Body of pancreas (tissue), 4 donors: ENCODE results near the gene CAST.

Experiments
- POLR2A ChIP-seq, 3 donors: fragments of 450-650 bp; IDR thresholded peaks; one replicate each; pipeline ENCODE4 v1.6.1; 2016; ENCODE audit warnings: antibody characterized with exemption in 3 of 3, mild to moderate bottlenecking in 2 of 3
- TF ChIP-seq, protein P1 (sequence below), 7 experiments: fragments of 450-650 bp in 4 of 7; fragments of 200-600 bp in 3 of 7; sonication (generic) in 3 of 7; IDR thresholded peaks; one replicate each; pipeline ENCODE4 v1.5.1; 2016 to 2019; ENCODE audit warnings: antibody characterized with exemption in 7 of 7

DNA sequence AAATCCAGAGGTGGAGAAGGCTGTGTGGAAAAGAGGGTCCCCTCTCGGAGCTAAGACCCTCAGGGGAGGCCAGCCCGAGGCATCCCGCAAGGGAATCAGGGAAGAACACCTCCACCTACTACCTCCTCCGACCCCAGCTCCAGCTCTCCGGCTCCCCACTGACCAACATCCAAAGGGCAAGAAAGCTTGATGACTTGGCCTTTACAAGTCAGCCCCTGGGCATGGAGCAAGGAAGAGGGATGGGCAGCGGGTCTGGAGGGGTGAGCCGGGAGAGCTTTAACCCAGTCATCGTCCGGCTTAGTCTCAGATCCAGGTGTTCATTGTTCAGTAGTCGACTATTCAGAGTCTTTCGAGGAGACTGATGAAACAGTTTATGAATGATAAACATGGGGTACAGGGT, 113.5 kb downstream of the CAST start:
- TF ChIP-seq, protein P1, sequence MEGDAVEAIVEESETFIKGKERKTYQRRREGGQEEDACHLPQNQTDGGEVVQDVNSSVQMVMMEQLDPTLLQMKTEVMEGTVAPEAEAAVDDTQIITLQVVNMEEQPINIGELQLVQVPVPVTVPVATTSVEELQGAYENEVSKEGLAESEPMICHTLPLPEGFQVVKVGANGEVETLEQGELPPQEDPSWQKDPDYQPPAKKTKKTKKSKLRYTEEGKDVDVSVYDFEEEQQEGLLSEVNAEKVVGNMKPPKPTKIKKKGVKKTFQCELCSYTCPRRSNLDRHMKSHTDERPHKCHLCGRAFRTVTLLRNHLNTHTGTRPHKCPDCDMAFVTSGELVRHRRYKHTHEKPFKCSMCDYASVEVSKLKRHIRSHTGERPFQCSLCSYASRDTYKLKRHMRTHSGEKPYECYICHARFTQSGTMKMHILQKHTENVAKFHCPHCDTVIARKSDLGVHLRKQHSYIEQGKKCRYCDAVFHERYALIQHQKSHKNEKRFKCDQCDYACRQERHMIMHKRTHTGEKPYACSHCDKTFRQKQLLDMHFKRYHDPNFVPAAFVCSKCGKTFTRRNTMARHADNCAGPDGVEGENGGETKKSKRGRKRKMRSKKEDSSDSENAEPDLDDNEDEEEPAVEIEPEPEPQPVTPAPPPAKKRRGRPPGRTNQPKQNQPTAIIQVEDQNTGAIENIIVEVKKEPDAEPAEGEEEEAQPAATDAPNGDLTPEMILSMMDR (IDR thresholded peaks at IDR 0.05) = no peak
- TF ChIP-seq POLR2A (IDR thresholded peaks at IDR 0.05) = no peak
